GM15510 (cell line): ENCODE measurements around the gene PRKCB.

Experiments used
- POLR2A ChIP-seq: IDR thresholded peaks from 3 replicates; pipeline ENCODE4 v1.6.1; 2011; ENCODE audit warnings: borderline replicate concordance; ENCODE audit not compliant: insufficient read length; ENCODE audit errors: extremely low read depth

Gene PRKCB

GRCh38 chr16:23927796-23928195, 92.0 kb downstream of the PRKCB start:
- no peak for TF ChIP-seq POLR2A

- TF ChIP-seq POLR2A, result no peak
Measured at GRCh38 chr16:23929237-23929636, 93.5 kb downstream of the PRKCB start.

GRCh38 chr16:23929856-23930255, 94.1 kb downstream of the PRKCB start:
- no peak for TF ChIP-seq POLR2A

- no peak for TF ChIP-seq POLR2A
Measured at GRCh38 chr16:23930791-23931190, 95.0 kb downstream of the PRKCB start.

- no peak for TF ChIP-seq POLR2A
Measured at GRCh38 chr16:23931199-23931598, 95.4 kb downstream of the PRKCB start.

GRCh38 chr16:23934610-23935236, 98.9 kb downstream of the PRKCB start:
- TF ChIP-seq POLR2A, result no peak

GRCh38 chr16:23940111-23940510, 104.3 kb downstream of the PRKCB start:
- TF ChIP-seq POLR2A, result no peak

GRCh38 chr16:23941025-23941424, 105.2 kb downstream of the PRKCB start:
- no peak for TF ChIP-seq POLR2A

GRCh38 chr16:23941963-23942564, 106.3 kb downstream of the PRKCB start:
- no peak for TF ChIP-seq POLR2A

- no peak for TF ChIP-seq POLR2A
Measured at GRCh38 chr16:23943604-23944003, 107.8 kb downstream of the PRKCB start.

- TF ChIP-seq POLR2A, result no peak
Measured at GRCh38 chr16:23944381-23944780, 108.6 kb downstream of the PRKCB start.

GRCh38 chr16:23945243-23945642, 109.5 kb downstream of the PRKCB start:
- TF ChIP-seq POLR2A, result no peak

- no peak for TF ChIP-seq POLR2A
Measured at GRCh38 chr16:23947838-23948237, 112.1 kb downstream of the PRKCB start.

- no peak for TF ChIP-seq POLR2A
Measured at GRCh38 chr16:23948949-23949411, 113.2 kb downstream of the PRKCB start.

GRCh38 chr16:23949630-23950290, 114.0 kb downstream of the PRKCB start:
- TF ChIP-seq POLR2A, result no peak

- TF ChIP-seq POLR2A, result no peak
Measured at GRCh38 chr16:23950291-23950894, 114.6 kb downstream of the PRKCB start.

- no peak for TF ChIP-seq POLR2A
Measured at GRCh38 chr16:23950898-23951297, 115.1 kb downstream of the PRKCB start.
